Adipocyte (in vitro differentiated cells): ENCODE results near the gene ATP2C1.
"Not testable (repeated sequence)": the region's sequence is repeated elsewhere in the genome, so short reads cannot be mapped to it uniquely, and the experiment has no call there.

Experiments
- DNase-seq: peaks from one replicate; pipeline ENCODE4 v3.0.0-alpha.2; 2015; ENCODE audit warnings: low read depth
- H3K27me3 ChIP-seq: replicated peaks from 2 replicates; pipeline ENCODE4 v1.7.0; 2013; ENCODE audit warnings: mild to moderate bottlenecking, low read length, moderate library complexity; ENCODE audit not compliant: control insufficient read depth, insufficient read depth
- H3K36me3 ChIP-seq: 2 replicates; pipeline ENCODE4 v1.7.0; 2013; ENCODE audit warnings: low read length, mild to moderate bottlenecking, moderate library complexity; ENCODE audit not compliant: control insufficient read depth, insufficient read depth, severe bottlenecking
- H3K4me1 ChIP-seq: 2 replicates; pipeline ENCODE4 v1.7.0; 2013; ENCODE audit warnings: mild to moderate bottlenecking, low read length, moderate library complexity; ENCODE audit not compliant: control insufficient read depth, insufficient read depth
- H3K4me3 ChIP-seq: 2 replicates; pipeline ENCODE4 v1.7.0; 2013; ENCODE audit warnings: mild to moderate bottlenecking, low read length, moderate library complexity
- H3K9ac ChIP-seq: 2 replicates; pipeline ENCODE4 v1.7.0; 2013; ENCODE audit warnings: mild to moderate bottlenecking, low read length, moderate library complexity
- H3K9me3 ChIP-seq: 2 replicates; pipeline ENCODE4 v1.7.0; 2013; ENCODE audit warnings: mild to moderate bottlenecking, low read length, moderate library complexity; ENCODE audit not compliant: control insufficient read depth

Gene ATP2C1

DNA sequence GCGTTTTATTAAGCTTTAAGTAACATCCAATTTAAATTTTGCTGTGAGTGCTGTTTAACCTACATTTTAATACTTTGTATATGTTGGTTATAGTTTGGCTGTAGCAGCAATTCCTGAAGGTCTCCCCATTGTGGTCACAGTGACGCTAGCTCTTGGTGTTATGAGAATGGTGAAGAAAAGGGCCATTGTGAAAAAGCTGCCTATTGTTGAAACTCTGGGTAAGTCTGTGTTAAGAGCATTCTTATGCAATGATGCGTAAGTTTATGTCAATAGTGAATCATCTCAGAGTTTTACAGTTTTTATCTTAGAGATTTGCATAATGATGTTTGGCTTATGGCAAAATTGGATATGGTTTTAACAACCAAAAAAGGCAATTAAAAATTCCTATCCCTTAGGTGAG, 70.0 kb downstream of the ATP2C1 start:
- Histone ChIP-seq H3K4me3 (no peak overlapping the region), H3K27me3 (no peaks in the 10 kb centered on the region), H3K4me1 (peaks cover 19% of the 10 kb centered on the region), H3K9me3 (no peaks in the 10 kb centered on the region), H3K9ac (no peak overlapping the region), H3K36me3 (peaks cover 64% of the 10 kb centered on the region)
- peak; percentile 90 for DNase-seq

DNA sequence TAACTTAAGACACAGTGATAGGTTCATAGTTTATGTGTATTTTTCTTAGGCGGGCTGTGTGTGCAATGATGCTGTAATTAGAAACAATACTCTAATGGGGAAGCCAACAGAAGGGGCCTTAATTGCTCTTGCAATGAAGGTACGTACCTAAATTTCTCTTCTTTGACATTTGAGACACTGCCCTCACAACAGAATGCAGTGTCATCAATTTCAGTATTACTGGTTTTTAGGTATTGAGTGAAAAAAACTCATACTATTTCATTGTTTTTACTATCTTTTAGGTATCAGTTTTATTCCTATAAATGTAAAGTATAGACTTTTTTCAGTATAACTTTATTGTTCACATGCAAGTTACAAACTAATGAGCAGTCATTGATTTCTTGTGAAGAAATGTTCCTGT, 73.4 kb downstream of the ATP2C1 start:
- Histone ChIP-seq H3K9me3 (no peaks in the 10 kb centered on the region), H3K4me1 (peaks cover 11% of the 10 kb centered on the region), H3K27me3 (no peaks in the 10 kb centered on the region), H3K36me3 (peaks cover 53% of the 10 kb centered on the region), H3K4me3 (no peak overlapping the region), H3K9ac (no peak overlapping the region)
- DNase-seq, result no peak

DNA sequence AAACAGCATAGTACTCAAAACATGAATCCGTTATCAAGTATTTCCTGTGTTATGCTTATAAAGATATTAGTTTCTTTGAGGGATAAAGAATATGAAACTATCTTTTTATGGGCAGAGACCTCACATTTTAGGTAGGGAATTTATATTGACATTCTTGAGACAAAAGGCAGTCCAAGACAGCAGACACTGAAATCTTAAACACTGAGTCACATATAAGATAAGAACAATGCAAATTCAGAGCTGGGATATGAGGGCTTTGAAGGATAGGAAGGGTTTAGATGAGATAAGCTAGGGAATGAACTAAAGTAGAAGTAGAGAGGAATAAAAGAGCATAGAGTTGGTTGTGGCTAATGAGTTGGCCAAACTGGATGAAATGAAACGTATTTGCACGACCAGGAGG, 74.3 kb downstream of the ATP2C1 start:
- Histone ChIP-seq H3K36me3 (peaks cover 53% of the 10 kb centered on the region), H3K4me1 (peaks cover 13% of the 10 kb centered on the region), H3K9me3 (no peaks in the 10 kb centered on the region), H3K27me3 (no peaks in the 10 kb centered on the region), H3K9ac (no peak overlapping the region), H3K4me3 (no peak overlapping the region)
- DNase-seq, result peak; percentile 29

DNA sequence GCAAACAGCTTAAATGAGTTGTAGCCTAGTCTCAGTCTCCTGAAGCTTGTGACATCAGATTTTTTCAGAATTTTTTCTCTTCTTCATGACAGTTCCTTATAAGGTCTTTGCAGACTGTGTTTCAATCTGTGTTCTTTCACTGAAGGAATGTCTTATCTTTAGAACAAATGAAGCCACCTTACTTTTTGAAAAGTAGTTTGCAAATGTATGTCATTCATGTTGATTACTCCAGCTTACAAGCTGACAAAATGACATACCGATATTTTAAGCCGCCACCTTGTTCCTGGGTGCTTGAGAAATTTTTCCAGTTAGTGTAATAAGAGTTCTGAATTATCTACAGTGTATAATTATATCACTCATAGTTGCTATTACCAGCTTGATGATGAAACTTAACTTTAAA, 75.7 kb downstream of the ATP2C1 start:
- Histone ChIP-seq H3K4me3 (no peak overlapping the region), H3K9me3 (no peaks in the 10 kb centered on the region), H3K36me3 (peaks cover 59% of the 10 kb centered on the region), H3K27me3 (no peaks in the 10 kb centered on the region), H3K9ac (no peak overlapping the region), H3K4me1 (peaks cover 4% of the 10 kb centered on the region)
- no peak for DNase-seq

DNA sequence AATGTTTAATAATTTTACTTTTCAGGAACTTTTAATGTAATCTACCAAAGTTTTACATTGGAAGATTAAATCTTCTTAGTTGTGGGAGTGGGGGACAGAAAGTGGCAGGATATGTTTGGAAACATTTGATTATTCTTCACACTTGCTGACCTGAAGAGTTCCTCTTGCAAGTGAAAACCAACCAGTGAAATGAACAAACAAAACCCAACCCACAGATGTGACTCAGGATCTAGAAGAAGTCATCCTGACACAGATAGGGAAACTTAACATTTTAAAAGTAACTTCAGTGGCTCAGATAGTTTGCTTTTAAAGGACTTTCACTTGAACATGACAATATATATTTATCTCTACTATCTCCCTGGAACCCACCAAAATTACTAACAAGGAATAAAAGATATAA, 77.3 kb downstream of the ATP2C1 start:
- no peaks in the 10 kb centered on the region for H3K9me3 ChIP-seq
- H3K4me3 ChIP-seq, result no peak overlapping the region
- H3K27me3 ChIP-seq, result no peaks in the 10 kb centered on the region
- peak; percentile 4 for DNase-seq
- H3K9ac ChIP-seq, result no peak overlapping the region
- peaks cover 61% of the 10 kb centered on the region for H3K36me3 ChIP-seq
- H3K4me1 ChIP-seq, result peaks cover 4% of the 10 kb centered on the region

DNA sequence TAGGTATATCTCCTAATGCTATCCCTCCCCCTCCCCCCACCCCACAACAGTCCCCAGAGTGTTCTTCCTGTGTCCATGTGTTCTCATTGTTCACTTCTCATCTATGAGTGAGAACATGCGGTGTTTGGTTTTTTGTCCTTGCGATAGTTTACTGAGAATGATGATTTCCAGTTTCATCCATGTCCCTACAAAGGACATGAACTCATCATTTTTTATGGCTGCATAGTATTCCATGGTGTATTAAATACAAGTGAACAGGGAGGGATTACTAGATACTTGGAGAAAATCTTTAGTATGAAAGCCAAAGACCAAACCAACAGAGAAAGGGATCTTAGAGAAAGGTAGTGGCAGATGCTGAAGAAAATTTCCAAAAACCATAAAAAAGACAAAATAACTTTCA, 78.7 kb downstream of the ATP2C1 start:
- not testable (repeated sequence) for DNase-seq, H3K9me3 ChIP-seq, H3K27me3 ChIP-seq, H3K4me1 ChIP-seq, H3K4me3 ChIP-seq, H3K9ac ChIP-seq
- peaks cover 55% of the 10 kb centered on the region for H3K36me3 ChIP-seq

DNA sequence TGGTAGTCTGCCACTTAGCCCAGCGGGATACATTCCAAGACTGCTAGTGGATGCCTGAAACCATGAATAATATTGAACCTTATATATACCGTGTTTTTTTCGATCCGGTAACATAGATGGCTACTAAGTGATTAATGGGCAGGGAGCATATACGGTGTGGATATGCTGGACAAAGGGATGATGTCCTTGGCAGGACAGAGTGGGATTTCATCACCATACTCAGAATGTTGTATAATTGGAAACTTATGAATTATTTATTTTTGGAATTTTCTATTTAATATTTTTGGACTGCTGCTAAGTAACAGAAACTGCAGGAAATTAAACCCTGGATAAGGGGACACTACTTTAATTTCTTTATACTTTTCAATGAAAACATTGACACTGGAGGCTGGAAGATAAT, 79.5 kb downstream of the ATP2C1 start:
- no peaks in the 10 kb centered on the region for H3K27me3 ChIP-seq
- peaks cover 53% of the 10 kb centered on the region for H3K36me3 ChIP-seq
- H3K9me3 ChIP-seq, result no peaks in the 10 kb centered on the region
- DNase-seq, result no peak
- H3K4me3 ChIP-seq, result no peak overlapping the region
- peaks cover 7% of the 10 kb centered on the region for H3K4me1 ChIP-seq
- no peak overlapping the region for H3K9ac ChIP-seq

DNA sequence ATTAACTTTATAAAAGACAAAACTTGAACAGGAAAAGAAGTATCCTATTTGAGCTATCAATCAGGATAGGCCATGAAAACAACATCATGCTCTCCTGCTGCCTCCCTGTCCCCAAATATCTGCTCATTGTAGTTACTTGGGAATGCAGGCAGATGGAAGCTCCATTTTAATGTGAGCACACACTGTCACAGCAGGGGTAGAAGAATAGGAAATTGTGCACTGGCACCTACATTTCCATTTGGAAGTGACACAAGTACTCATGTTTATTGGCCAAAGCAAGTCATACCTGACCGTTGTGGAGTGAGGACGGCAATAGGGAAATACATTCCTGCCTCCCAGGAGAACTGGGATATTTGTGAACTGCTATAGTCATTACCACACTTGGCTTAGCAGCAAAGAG, 80.3 kb downstream of the ATP2C1 start:
- Histone ChIP-seq H3K36me3 (peaks cover 47% of the 10 kb centered on the region), H3K9ac (no peak overlapping the region), H3K27me3 (no peaks in the 10 kb centered on the region), H3K4me1 (peaks cover 9% of the 10 kb centered on the region), H3K9me3 (no peaks in the 10 kb centered on the region), H3K4me3 (no peak overlapping the region)
- no peak for DNase-seq

DNA sequence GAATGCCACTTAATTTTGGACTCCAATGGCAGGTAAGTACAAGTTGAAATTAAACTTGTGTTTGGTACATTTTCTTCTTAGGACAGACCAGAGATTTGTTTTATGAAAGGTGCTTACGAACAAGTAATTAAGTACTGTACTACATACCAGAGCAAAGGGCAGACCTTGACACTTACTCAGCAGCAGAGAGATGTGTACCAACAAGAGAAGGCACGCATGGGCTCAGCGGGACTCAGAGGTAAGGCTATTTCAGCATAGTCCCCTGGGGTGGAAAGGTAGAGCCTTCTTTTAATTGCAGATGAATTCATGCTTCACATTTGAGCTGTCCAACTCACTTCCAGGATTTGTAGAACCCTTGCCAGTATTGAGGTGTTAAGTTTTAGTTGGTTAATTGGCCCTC, 81.4 kb downstream of the ATP2C1 start:
- DNase-seq, result no peak
- H3K27me3 ChIP-seq, result no peaks in the 10 kb centered on the region
- peaks cover 43% of the 10 kb centered on the region for H3K36me3 ChIP-seq
- H3K4me1 ChIP-seq, result peaks cover 18% of the 10 kb centered on the region
- H3K9me3 ChIP-seq, result no peaks in the 10 kb centered on the region
- H3K9ac ChIP-seq, result no peak overlapping the region
- H3K4me3 ChIP-seq, result no peak overlapping the region

DNA sequence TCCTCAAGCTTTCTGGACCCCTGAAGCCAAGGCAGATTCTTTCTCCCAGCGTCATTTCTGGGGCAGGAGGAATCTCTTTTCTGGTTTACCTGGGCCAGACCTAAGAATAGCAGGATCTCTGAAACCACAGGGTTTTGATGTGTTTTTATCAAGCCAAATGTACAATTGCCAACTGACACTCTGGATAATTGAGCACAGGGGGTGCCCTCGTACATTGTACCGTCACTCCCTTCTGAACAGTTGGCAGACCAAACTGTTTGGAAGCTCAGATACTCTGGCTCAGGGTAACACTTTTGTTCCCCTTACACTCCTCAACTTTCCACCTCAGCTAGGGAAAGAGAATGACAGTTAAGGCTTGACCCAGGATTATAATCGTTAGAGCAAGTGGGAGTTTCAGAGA, 82.8 kb downstream of the ATP2C1 start:
- Histone ChIP-seq H3K4me3 (no peak overlapping the region), H3K4me1 (peaks cover 18% of the 10 kb centered on the region), H3K9ac (no peak overlapping the region), H3K36me3 (peaks cover 41% of the 10 kb centered on the region), H3K9me3 (no peaks in the 10 kb centered on the region), H3K27me3 (no peaks in the 10 kb centered on the region)
- DNase-seq, result no peak

DNA sequence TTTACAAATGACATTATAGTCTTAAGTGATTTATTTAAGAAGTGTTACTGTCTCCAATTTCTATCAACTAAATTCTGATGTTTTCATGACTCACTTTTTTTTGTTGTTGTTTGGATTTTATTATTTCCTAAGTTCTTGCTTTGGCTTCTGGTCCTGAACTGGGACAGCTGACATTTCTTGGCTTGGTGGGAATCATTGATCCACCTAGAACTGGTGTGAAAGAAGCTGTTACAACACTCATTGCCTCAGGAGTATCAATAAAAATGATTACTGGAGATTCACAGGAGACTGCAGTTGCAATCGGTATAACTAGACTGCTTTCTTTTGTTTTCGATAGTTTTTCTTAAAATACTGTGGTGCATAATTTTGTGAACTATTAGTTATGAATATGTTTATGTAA, 85.2 kb downstream of the ATP2C1 start:
- Histone ChIP-seq H3K4me1 (peaks cover 15% of the 10 kb centered on the region), H3K9ac (no peak overlapping the region), H3K4me3 (peak overlapping the region; percentile 32), H3K36me3 (peaks cover 47% of the 10 kb centered on the region), H3K27me3 (no peaks in the 10 kb centered on the region), H3K9me3 (no peaks in the 10 kb centered on the region)
- peak; percentile 1 for DNase-seq

DNA sequence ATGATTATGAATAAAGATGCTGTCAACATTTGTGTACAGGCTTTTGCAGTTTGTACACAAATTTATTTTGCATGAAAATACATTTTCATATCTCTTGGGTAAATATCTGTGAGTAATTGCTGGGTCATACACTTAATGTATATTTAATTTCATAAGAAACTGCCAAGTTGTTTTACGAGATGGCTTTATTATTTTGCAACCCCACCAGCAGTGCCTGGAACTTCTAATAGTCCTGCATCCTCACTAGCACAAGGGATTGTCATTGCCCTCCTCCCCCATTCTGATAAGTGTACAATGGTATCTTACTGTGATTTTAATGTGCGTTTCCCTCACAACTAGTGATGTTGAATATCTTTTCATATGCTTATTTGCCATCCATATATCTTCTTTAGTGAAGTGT, 87.6 kb downstream of the ATP2C1 start:
- Histone ChIP-seq H3K27me3 (no peaks in the 10 kb centered on the region), H3K36me3 (peaks cover 31% of the 10 kb centered on the region), H3K4me1 (peaks cover 15% of the 10 kb centered on the region), H3K4me3 (no peak overlapping the region), H3K9me3 (no peaks in the 10 kb centered on the region), H3K9ac (no peak overlapping the region)
- no peak for DNase-seq
